Cardiac fibroblast (primary cell): ENCODE measurements around the gene CRYM.
"Not testable (repeated sequence)": the region's sequence is repeated elsewhere in the genome, so short reads cannot be mapped to it uniquely, and the experiment has no call there.

Source experiments
- DNase-seq, 2 donors: peaks; one replicate each; pipeline versions ENCODE4 v3.0.0 to v3.0.0-alpha.2; 2010; ENCODE audit warnings: low read depth in 2 of 2
- H3K4me3 ChIP-seq, 2 donors: replicated peaks in 1 of 2; 1 replicate in 1 of 2; 2 replicates in 1 of 2; pipeline ENCODE4 v1.5.1; 2011; ENCODE audit warnings: low read depth in 2 of 2, low read length in 2 of 2, mild to moderate bottlenecking in 2 of 2, moderate library complexity in 1 of 2
- CTCF ChIP-seq: IDR thresholded peaks from one replicate; pipeline ENCODE4 v1.5.1; 2011; ENCODE audit warnings: low read depth, mild to moderate bottlenecking, low read length, inconsistent platforms

The CRYM gene

GRCh38 chr16:21275529-21275928, 2.6 kb downstream of the CRYM start:
- TF ChIP-seq CTCF, result no peak
- no peak overlapping the region for H3K4me3 ChIP-seq
- DNase-seq, result no peak

- no peak for TF ChIP-seq CTCF
- H3K4me3 ChIP-seq, result no peak overlapping the region
- no peak for DNase-seq
These were observed 3.8 kb downstream of the CRYM start for GRCh38 chr16:21274172-21274726.

- H3K4me3 ChIP-seq, DNase-seq: not testable (repeated sequence)
These were observed 5.3 kb downstream of the CRYM start for GRCh38 chr16:21272763-21273162.

- no peak for TF ChIP-seq CTCF
- H3K4me3 ChIP-seq, result no peak overlapping the region
- DNase-seq, result no peak
These were observed 5.8 kb downstream of the CRYM start for GRCh38 chr16:21272253-21272652.

- no peak overlapping the region for H3K4me3 ChIP-seq
- DNase-seq, result no peak
- TF ChIP-seq CTCF, result no peak
These were observed 9.9 kb downstream of the CRYM start for GRCh38 chr16:21268236-21268635.

- H3K4me3 ChIP-seq, result no peak overlapping the region
- DNase-seq, result no peak
- no peak for TF ChIP-seq CTCF
These were observed 10.8 kb downstream of the CRYM start for GRCh38 chr16:21267298-21267697.

- H3K4me3 ChIP-seq, result no peak overlapping the region
- no peak for DNase-seq
- TF ChIP-seq CTCF, result no peak
These were observed 12.8 kb downstream of the CRYM start for GRCh38 chr16:21265104-21265837.
